ENCODE measurements around the gene MCF2L2.

The MCF2L2 gene

DNA sequence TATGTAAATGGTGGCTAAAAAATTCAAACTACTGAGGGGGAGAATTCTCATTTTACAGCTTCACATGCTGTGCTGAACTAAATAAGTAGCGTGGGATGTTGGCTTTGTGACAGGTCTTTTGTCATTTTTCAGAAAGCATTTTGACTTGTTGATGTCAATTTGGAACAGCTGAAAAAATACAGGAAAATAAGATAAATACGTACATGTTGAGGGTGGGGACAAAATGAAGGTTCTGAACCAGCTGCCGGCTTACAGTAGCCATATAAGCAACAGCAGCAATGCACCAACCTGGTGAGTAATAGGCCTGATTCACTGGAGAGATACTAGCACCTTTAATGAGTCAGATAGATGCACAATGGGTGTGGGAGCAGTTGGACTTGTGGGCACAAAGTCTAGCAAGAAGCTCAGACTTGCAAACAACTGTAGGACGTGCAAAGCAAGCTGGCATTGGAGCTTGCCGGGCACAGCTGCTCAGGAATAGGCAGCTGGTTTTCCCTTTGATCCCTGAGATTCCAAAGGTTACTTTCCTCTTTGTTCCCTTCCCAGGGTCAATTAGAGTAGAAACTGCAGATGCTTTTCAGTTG lies 162.5 kb downstream of the MCF2L2 start:
- DNase-seq (ENCODE audit: low read depth) = peak; percentile 40

DNA sequence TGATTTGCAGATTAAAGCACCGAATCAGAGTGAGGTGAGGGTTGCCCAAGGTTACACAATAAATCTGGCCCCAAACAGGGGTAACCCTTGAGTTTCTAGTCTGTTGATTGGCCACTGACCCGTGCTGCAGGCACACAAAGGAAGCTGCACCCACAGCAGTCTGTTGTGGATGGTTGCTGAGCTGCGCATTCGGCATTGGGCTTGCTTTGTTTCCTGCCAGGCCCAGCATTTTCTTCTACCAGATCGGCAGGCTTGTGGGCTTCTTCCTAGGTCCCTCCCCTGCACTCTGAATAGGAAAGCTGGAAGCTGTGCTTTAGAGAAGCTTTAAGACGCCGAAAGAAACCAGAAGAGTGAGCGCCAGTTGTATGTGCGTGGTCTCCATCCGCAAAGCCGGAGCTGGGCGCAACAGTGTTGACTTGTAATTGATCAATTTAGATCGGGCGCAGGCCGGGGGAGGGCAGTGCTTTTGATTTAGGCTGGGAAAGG lies 163.2 kb downstream of the MCF2L2 start:
- peak; percentile 30 for DNase-seq (ENCODE audit: low read depth)

DNA sequence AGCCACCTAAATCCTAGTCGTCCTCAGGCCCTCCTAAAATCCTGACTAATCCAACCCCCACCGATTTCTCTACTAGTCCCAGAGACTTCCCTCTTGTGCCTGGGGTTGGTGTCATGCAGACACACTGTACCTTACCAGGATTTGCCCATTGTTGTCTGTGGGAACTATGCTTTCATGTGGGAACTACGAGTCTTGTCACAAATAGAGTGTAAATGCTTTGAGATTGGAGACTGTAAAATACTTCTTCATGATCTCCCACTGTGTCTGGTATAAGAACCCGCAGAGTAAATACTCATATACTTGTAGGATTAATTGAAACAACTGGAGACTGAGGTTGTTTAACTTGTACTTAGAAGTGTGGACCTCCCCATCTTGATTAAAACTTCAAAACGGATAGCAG lies 164.2 kb downstream of the MCF2L2 start:
- DNase-seq (ENCODE audit: low read depth) = no peak

DNA sequence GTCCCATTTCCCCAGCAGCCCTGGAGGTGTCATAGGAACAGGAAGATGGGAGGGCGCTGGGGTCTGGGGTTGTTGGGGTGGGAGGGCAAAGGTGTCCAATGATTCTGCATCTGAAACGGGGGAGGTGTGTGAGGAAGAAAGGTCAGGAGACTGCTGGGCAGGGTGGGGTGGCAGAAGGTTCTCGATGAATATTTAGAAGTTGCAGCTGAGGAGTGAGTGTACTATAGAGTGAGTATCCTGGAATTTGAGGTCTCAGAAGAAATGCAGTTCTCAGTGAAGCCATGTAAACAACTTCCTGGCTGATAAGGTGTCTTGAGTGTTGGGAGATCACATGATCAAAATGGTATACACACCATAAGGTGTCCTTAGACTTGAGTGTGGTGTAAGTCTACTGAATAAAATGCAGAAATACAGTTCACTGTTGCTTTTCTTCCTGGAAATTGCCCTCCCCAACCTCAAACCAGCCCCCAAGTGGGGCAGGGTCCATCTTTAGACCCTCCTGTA lies 165.5 kb downstream of the MCF2L2 start:
- no peak for DNase-seq (ENCODE audit: low read depth)

DNA sequence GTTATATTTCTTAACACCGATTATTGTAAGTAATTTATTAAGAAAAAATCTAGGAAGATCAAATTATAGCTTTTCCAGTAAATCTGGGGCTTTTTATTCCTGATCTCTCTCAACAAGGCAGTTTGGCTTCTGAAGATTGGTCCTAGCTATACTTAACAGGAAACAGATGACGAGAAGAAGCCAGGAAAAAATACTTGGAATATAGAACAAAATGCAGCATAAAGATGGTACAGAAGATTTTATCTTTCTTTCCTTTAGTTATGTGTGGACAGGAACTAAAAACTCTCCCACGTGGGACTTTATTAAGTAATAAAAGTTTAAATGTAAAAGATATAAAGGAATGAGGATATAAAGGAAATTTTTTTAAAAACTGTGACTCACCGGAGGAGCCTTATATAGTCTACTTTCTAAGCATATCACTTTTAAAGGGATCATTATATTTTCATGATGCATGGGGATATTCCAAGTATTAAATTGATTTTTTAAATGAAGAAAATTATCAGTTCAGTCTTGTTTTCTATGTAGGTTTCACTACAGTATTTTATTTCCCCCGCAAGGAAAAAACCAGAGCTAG lies 167.2 kb downstream of the MCF2L2 start:
- DNase-seq (ENCODE audit: low read depth) = no peak

DNA sequence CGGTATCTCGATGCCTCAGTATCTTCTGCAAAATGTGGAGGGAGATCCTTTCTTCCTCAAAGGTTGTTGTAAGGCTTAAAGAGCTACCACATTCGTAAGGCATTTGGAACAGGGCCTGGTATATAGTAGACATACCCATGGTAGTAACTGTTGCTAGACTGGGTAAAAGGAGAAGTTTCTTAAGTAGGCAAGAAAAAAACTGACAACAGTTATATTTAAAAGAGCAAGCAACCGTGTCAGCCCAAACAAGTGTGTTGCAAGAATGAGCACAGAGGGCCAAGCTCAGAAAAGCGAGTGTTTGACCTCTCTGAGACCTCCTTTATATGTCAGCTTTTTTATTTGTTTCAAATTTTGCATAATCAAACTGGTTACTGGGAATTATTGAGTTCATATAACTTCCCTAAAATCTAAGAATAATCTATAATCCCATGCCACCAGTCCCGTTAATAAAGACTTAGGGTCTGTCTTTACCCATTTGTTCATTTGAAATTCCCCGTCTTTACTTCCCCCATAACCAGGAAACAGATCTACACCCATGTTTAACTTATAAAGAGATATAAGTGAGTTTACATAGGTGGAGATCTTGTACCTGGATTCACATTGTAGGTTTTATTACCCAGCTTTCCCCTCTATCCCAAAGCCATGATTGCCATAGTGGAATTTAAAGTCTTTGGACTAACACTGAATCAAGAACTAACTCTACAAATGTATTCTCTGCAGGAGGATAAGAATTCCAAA lies 168.1 kb downstream of the MCF2L2 start:
- peak; percentile 83 for DNase-seq (ENCODE audit: low read depth)

DNA sequence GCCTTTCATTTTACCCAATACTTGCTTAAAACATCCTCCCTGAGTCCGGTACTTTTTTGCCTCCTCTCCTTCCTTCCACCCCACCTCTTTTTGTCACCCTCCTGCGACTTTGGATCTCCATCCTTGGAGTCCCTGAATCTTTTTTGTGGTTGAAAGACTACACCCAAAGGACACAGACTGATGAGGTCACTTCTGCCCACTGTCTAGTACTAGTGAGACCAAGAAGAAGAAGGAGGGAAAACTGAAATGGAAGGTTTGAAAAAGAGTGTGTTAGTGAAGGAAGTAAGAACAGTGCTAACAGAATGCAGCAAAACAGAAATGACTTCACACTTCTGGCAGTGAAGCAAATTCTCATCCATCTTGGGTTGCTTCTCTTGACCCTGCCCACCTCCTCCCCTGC lies 168.8 kb downstream of the MCF2L2 start:
- no peak for DNase-seq (ENCODE audit: low read depth)

DNA sequence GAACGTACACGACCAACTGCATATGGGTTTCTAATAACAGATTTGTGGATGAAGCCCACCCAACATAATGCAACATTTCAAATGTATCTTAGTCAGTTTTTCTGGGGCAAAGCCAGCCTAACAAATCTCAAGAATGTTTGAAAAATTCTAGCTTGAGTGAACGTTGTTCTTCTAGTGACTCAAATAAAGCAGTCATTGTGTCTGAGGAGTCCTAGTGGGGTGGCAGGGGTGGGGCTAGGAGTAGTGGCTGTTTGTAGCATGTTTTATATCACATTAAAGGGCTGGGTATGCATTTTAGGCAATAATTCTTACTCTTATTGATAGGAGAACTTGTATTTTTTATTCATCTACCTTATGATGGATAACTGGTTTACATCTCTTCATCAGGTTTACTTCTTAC lies 169.3 kb downstream of the MCF2L2 start:
- DNase-seq (ENCODE audit: low read depth) = no peak

DNA sequence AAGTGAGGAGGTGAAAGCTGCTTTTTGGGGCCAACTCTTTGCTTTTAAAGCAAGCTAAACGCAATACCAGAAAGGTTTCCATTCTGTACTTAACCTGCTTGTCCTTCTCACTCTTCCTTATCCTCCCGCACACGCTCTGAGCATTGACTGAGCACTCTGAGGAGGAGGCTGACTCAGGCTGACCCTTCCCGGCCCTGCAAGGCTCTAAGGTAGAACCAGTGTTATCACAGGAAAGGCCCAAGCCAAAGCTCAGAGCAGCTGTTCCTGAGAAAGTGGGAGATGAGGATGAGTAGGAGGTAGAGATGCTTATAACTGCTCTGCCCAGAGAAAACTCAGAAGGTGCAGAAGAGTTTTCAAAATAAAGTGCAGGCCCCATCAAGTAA lies 173.1 kb downstream of the MCF2L2 start:
- no peak for DNase-seq (ENCODE audit: low read depth)

DNA sequence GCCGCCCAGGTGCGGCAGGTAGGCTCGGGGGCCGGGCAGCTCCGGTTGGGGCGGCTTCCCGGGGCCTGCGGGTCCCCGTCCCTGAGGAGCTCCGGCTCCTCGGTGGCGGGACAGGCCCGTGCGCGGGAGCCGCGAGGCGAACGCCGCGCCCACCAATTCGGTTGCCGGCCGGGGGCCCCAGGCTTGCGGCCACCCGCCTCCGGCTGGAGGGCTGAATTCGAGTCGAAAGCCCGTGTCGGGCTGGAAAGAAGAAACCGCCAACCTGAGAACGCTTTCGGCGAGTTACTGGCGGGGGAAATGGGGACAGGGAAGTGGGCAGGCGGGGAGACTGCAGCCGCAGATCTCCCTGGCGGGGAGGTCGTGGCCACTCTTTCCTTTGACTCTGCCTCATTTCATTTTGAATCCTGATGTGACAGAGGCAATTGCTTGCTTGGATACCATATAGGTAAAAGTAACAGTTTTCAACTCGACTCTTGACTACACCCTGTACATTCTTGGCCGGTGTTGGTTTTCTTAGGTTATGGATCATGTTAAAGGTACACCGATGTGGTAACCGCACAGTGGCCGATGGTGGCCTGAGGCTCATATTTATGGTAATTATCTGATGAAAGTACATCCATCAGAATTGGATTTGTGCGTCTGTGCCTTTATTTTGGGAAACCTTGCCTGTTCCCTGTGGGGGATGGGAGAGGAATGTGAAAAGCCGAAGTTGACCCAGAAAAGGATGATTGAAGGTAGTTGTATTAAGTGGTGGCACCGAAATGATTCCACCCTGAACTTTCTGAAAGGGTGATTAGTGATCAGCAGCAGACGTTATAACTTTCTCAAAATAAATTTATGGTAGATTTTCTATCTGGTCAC lies 173.7 kb downstream of the MCF2L2 start:
- no peak for DNase-seq (ENCODE audit: low read depth)

DNA sequence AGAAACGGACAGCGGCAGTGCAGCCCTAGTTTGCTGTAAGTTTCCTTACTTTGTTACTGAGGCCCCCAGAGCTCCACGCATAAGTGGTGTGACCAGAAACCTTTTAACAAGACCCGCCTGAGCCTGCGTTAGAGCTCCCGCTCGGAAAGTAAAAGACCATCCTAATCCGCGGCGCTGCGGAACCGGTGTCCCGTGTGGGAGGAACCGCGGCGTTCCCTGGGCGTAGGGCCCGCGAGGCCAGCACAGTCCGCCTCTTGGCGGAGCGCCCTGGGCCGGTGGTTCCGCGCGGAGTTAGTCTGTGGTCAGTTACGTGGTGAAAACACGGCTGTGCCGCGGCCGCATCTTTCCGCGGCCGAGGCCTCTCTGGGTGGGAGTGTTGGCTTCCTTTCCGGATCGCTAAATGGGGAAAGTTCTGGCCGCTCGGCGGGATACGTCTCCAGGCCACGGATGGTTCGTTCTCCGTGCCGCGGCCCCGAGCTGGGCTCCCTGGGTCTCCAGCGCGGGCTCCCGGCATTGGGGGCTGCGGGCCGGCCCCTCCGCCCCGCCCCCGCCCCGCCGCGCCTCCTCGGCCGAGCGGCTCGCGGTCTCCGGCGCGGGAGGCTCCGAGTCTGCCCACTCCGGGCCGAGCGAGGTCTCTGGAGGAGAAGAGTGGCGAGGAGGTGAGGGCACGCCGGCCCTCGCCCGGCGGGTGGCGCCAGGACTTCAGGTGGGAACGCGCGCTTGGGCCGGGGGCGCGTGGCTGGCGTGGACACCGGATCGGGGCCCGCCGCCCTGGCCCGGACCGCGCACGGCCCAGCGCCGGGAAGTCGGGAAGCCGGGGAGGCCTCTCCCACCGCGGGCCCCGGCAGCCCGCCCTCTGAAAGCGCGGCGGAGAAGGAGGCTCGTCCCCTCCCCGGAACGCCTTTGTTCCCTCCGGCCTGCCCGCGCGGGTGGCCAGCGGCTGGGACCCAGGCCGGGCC lies 174.6 kb downstream of the MCF2L2 start:
- DNase-seq (ENCODE audit: low read depth) = peak; percentile 75

DNA sequence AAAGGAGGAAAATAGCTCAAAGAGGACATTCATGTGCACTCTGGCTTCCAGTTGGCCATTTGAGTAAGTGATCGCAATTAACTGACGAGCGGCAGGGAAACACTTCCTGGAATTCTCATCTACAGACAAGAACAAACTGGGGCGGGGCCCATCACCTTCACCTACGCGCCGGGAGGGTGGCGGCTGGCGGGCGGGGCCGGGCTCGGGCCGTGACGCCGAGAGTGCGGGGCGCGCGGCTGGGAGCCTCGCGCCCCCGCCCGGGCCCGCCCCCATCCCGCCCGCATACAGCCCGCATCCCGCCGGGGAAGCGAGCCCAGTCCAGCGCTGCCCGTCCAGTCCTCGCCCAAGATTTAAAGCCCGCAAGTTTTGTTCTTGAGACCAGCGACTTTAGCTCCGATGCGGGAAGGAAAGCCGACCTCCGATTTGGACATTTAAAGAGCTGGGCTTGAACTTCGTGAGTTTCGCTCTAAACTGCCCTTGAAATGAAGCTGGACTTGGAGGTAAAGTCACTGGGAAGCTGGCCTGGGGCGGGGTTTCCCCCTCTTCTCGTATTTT lies 175.4 kb downstream of the MCF2L2 start, which contains the start of gene B3GNT5:
Gene B3GNT5, plus strand, starts transcription at position 281 of the 555 bp plus-strand sequence. CDS start 16,546 bp downstream, outside the sequence.
- no peak for DNase-seq (ENCODE audit: low read depth)

DNA sequence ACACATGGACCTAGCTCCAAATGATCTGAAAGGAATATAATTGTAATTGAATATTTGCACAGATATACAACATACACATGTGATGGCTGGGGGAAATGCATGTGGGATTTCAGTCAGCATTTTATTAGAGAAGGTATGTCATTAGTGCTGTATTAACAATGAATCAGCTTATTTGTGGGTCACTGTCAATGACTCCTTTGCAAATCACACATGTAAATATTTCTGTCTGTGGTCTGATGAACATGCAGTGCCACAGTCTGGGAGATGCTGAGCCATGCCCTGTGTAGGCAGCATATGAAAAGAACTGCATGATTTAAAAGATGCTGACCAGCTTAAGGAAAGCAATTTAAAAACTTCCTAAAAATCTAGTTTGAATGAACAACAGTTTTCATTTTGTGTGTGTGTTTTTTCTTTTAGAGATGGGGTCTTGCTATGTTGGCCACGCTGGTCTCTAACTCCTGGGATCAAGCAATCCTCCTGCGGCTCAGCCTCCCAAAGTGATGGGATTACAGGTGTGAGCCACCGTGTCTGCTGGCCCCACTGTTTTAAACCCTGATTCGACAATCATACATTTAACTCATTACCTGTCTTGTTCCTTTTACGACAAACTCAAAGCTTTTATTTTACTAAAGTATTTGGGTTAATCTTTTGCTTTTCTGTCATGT lies 176.2 kb downstream of the MCF2L2 start:
- no peak for DNase-seq (ENCODE audit: low read depth)

DNA sequence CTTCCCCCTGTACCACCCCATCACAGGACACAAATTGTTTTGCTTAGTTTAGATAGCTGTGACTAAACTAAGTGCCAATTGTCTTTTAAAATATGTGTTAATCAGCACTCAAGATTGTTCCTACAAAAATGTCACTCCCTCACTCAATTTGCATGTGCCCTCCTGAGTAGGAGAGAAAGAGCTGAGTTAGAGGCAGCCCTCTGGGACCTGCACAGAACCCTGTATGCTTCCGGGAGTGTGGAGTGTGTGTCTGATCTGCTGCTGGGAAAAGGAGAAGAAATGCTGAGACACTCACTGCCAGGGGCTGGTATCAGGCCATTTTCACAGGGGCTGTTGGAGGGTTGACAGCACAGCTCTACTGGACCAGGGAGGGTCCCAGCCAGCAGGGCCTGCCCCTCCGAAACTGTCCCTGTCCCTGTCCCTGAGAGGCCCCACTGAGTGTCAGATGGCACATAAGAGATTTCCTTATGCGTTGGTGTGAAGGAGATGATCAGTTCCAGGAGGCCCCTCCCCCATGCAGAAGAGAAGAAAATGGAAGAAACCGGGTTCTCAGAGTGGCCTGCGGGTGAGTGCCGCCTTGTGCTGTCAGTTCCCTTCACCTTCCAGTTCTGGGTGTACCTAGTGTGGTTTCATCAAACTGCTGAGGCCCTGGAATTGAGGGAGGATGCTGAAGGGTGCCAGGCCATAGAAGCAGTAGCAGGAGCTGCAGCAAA lies 179.3 kb downstream of the MCF2L2 start:
- no peak for DNase-seq (ENCODE audit: low read depth)

DNA sequence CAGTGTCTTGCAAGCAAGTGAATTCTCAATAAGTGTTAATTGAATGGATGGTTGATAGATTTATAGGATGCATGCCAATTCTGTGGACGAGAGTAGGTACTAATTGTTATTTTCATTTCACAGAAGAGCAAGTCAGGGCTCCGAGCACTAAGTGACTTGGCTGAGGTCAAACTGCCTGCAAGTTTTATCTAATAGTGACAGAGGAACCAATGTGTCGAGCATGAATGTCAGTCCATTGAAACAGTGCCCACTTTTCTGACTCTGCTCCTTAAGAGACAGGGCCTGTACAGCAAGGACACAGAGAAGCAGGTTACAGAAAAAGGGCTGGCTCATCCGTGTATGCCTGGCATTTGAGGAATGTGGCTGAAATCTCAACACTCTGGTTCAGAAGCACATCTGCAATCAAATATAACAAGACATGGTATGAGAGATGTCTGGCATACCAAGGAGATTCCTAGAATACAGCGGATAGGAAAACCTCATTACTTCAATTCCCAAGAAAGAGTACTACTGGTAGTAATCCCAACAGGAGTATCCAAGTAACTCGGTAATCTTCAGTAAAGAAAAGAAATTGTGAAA lies 181.3 kb downstream of the MCF2L2 start:
- peak; percentile 45 for DNase-seq (ENCODE audit: low read depth)

DNA sequence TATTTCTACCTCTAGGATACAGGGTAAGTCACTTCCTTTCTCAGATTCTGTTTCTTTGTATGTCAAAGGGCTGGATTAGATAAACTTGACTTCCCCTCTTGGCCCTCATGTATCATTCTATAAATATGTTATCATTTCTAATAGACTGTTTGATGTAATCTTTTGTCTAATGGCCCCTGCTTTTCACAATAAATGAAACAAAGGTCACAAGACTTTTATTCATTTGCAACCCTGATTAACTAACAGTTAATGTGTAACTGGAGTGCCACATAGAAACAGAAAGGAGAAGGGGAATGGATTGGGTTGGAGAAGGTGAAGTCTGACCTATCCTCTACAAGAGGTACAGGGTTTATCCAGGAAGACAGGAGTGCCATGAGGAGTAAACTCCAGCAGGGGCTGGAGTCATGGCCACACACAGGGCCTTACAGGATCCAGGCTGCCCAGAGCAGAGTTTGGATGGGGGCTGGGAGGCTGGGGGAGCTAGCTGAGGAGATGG lies 183.4 kb downstream of the MCF2L2 start:
- no peak for DNase-seq (ENCODE audit: low read depth)

DNA sequence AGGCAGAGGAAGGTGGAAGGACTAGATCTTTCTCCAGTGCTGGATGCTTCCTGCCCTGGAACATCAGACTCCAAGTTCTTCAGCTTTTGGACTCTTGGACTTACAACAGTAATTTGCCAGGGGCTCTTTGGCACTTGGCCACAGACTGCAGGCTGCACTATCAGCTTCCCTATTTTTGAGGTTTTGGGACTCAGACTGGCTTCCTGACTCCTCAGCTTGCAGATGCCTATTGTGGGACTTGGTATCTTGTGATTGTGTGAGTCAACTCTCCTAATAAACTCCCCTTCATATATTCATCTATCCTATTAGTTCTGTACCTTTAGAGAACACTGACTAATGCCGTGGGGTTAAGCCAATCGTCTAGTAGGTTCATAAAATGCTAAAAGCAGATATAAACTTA lies 184.2 kb downstream of the MCF2L2 start:
- no peak for DNase-seq (ENCODE audit: low read depth)

DNA sequence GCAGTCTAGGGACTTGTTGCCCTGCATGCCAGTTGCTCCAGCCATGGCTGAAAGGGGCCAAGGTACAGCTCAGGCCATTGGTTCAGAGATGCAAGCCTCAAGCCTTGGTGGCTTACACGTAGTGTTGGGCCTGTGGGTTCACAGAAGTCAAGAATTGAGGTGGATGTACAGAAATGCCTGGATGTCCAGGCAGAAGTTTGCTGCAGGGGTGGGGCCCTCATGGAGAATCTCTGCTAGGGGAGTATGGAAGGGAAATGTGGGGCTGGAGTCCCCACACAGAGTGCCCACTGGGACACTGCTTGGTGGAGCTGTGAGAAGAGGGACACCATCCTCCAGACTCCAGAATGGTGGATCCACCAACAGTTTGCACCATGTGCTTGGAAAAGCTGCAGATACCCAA lies 186.0 kb downstream of the MCF2L2 start:
- no peak for DNase-seq (ENCODE audit: low read depth)

DNA sequence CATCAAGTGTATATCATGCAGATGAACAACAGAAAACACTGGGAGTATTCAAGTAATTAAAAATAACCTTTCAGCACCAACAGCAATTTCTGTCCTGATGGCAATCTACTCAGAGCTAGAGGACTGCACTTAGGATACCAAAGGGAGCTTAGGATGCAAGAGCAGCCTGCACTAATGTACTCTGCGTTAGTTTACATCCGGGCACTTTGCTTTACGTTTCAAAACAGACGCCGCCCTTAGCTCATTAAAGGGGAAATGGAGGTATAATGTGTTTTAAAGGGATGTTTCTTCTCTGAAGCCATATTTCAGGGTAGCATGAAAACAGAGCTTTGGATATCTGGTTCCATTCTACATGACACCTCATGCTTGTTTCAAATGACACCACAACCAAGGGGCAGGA lies 189.4 kb downstream of the MCF2L2 start:
- DNase-seq (ENCODE audit: low read depth) = no peak
